Gastrocnemius medialis (tissue), 4 donors: ENCODE data around the gene ELANE. TPM values are rescaled to one million over a fixed set of nuclear protein-coding genes. Genes with fewer than 3 reads are reported as not detected.

ENCODE experiments used
- ATAC-seq, 2 donors: fragments of 150-250 bp; one replicate each; pipeline ENCODE4 v1.9.1; 2016
- DNase-seq, 2 donors: peaks; one replicate each; pipeline ENCODE4 v3.0.0-alpha.2; 2019
- H3K27ac ChIP-seq, 4 donors: fragments of 200-600 bp; sonication (generic); 1 replicate in 1 of 4; 2 replicates in 3 of 4; pipeline ENCODE4 v1.5.1; 2016 to 2018; ENCODE audit warnings: mild to moderate bottlenecking in 2 of 4, moderate library complexity in 1 of 4
- H3K27me3 ChIP-seq, 3 donors: fragments of 200-600 bp; sonication (generic) in 2 of 3; 1 replicate in 1 of 3; 2 replicates in 2 of 3; pipeline versions ENCODE4 v1.5.1 to v1.6.0; 2016 to 2019; ENCODE audit warnings: mild to moderate bottlenecking in 1 of 3, moderate library complexity in 1 of 3
- H3K36me3 ChIP-seq, 2 donors: fragments of 200-600 bp; sonication (generic) in 1 of 2; one replicate each; pipeline ENCODE4 v1.5.1; 2017 to 2018
- H3K4me1 ChIP-seq, 2 donors: fragments of 200-600 bp; sonication (generic) in 1 of 2; one replicate each; pipeline ENCODE4 v1.5.1; 2016 to 2017; ENCODE audit warnings: mild to moderate bottlenecking in 2 of 2
- H3K4me3 ChIP-seq, 4 donors: fragments of 200-600 bp; sonication (generic) in 3 of 4; 1 replicate in 1 of 4; 2 replicates in 3 of 4; pipeline ENCODE4 v1.5.1; 2016 to 2019; ENCODE audit warnings: mild to moderate bottlenecking in 2 of 4
- H3K9me3 ChIP-seq, 3 donors: fragments of 200-600 bp; sonication (generic) in 2 of 3; 1 replicate in 1 of 3; 2 replicates in 2 of 3; pipeline ENCODE4 v1.5.1; 2016 to 2019
- POLR2A ChIP-seq, 2 donors: fragments of 450-650 bp; IDR thresholded peaks; one replicate each; pipeline ENCODE4 v1.6.1; 2017; ENCODE audit warnings: antibody characterized with exemption in 2 of 2, mild to moderate bottlenecking in 2 of 2, moderate library complexity in 2 of 2
- in situ Hi-C, 4 donors: fragments of 200-750 bp; cut with MboI; loops; one replicate each; pipeline versions ENCODE4 v1.15.0 to v1.8.0; 2017; ENCODE audit warnings: low sequenced_read_pairs in 4 of 4
- intact Hi-C: fragments of 100-400 bp; cut with DNase I; formaldehyde crosslinking; loops from one replicate; pipeline ENCODE4 v1.15.1; 2023; ENCODE audit warnings: low total_unique reads
- total RNA-seq, 4 donors: library from RNA; depleted of rRNA; stranded (reverse); fragments of >200 nt; gene quantifications; one replicate each; pipeline versions ENCODE4 v1.1.0 to v1.2.3, GENCODE V29; 2016
- TF ChIP-seq, protein P1 (sequence below), 5 experiments: fragments of 450-650 bp in 3 of 5; fragments of 200-600 bp in 2 of 5; sonication (generic) in 2 of 5; IDR thresholded peaks in 4 of 5; conservative IDR thresholded peaks in 1 of 5; 1 replicate in 4 of 5; 2 replicates in 1 of 5; pipeline ENCODE4 v1.5.1; 2016 to 2019; ENCODE audit warnings: antibody characterized with exemption in 5 of 5, mild to moderate bottlenecking in 3 of 5, moderate library complexity in 3 of 5

ELANE gene
- total RNA-seq, 4 donors from 2014 or later = 0.46 to 0.84 TPM; not detected in 2

- no peak overlapping the region for H3K4me3 ChIP-seq
- intact Hi-C loops (no loop called here), in situ Hi-C loops (no loop called here)
- H3K27ac ChIP-seq = no peak overlapping the region
- H3K27me3 ChIP-seq = no peaks in the 10 kb centered on the region
- peaks cover 39 to 44% of the 10 kb centered on the region in 2 donors for H3K4me1 ChIP-seq
- TF ChIP-seq, protein P1, sequence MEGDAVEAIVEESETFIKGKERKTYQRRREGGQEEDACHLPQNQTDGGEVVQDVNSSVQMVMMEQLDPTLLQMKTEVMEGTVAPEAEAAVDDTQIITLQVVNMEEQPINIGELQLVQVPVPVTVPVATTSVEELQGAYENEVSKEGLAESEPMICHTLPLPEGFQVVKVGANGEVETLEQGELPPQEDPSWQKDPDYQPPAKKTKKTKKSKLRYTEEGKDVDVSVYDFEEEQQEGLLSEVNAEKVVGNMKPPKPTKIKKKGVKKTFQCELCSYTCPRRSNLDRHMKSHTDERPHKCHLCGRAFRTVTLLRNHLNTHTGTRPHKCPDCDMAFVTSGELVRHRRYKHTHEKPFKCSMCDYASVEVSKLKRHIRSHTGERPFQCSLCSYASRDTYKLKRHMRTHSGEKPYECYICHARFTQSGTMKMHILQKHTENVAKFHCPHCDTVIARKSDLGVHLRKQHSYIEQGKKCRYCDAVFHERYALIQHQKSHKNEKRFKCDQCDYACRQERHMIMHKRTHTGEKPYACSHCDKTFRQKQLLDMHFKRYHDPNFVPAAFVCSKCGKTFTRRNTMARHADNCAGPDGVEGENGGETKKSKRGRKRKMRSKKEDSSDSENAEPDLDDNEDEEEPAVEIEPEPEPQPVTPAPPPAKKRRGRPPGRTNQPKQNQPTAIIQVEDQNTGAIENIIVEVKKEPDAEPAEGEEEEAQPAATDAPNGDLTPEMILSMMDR (IDR thresholded peaks at IDR 0.05 in 4 of 5, conservative IDR thresholded peaks at IDR 0.05 in 1 of 5) = no peak
- no peak for TF ChIP-seq POLR2A (IDR thresholded peaks at IDR 0.05)
- H3K36me3 ChIP-seq = peaks cover 0 to 58% of the 10 kb centered on the region in 2 donors
- no peaks in the 10 kb centered on the region for H3K9me3 ChIP-seq
- DNase-seq (no peak), ATAC-seq (no peak)
These were observed 47.5 kb upstream of the ELANE start for GRCh38 chr19:804419-805165.

- DNase-seq (no peak), ATAC-seq (no peak)
- in situ Hi-C loops = no loop called here
- Histone ChIP-seq H3K36me3 (peaks cover 0 to 64% of the 10 kb centered on the region in 2 donors), H3K9me3 (no peaks in the 10 kb centered on the region), H3K27ac (no peak overlapping the region), H3K4me1 (peaks cover 33 to 38% of the 10 kb centered on the region in 2 donors), H3K4me3 (no peak overlapping the region), H3K27me3 (no peaks in the 10 kb centered on the region)
- intact Hi-C loops = no loop called here
- no peak for TF ChIP-seq POLR2A (IDR thresholded peaks at IDR 0.05)
- TF ChIP-seq, protein P1 (IDR thresholded peaks at IDR 0.05 in 4 of 5, conservative IDR thresholded peaks at IDR 0.05 in 1 of 5) = no peak
These were observed 46.9 kb upstream of the ELANE start for GRCh38 chr19:805166-805551.

- no peak overlapping the region for H3K4me3 ChIP-seq
- in situ Hi-C loops (no loop called here), intact Hi-C loops (no loop called here)
- peaks cover 0 to 71% of the 10 kb centered on the region in 2 donors for H3K36me3 ChIP-seq
- H3K27ac ChIP-seq = no peak overlapping the region
- no peak for ATAC-seq
- H3K9me3 ChIP-seq = no peaks in the 10 kb centered on the region
- no peak for TF ChIP-seq POLR2A (IDR thresholded peaks at IDR 0.05)
- TF ChIP-seq, protein P1 (IDR thresholded peaks at IDR 0.05 in 4 of 5, conservative IDR thresholded peaks at IDR 0.05 in 1 of 5) = no peak
- no peak for DNase-seq
- peaks cover 26 to 31% of the 10 kb centered on the region in 2 donors for H3K4me1 ChIP-seq
- no peaks in the 10 kb centered on the region for H3K27me3 ChIP-seq
These were observed 46.2 kb upstream of the ELANE start for GRCh38 chr19:805600-806550.

- DNase-seq (no peak), ATAC-seq (no peak)
- H3K27ac ChIP-seq = no peak overlapping the region
- intact Hi-C loops = no loop called here
- no peaks in the 10 kb centered on the region for H3K9me3 ChIP-seq
- in situ Hi-C loops = no loop called here
- H3K4me3 ChIP-seq = no peak overlapping the region
- peaks cover 16 to 20% of the 10 kb centered on the region in 2 donors for H3K4me1 ChIP-seq
- peaks cover 0 to 81% of the 10 kb centered on the region in 2 donors for H3K36me3 ChIP-seq
- no peaks in the 10 kb centered on the region for H3K27me3 ChIP-seq
- TF ChIP-seq POLR2A (IDR thresholded peaks at IDR 0.05) = no peak
- TF ChIP-seq, protein P1 (IDR thresholded peaks at IDR 0.05 in 4 of 5, conservative IDR thresholded peaks at IDR 0.05 in 1 of 5) = no peak
These were observed 45.2 kb upstream of the ELANE start for GRCh38 chr19:806815-807421.
